ENCODE measurements around the gene ZNF253.
"Not testable (repeated sequence)": the region's sequence is repeated elsewhere in the genome, so short reads cannot be mapped to it uniquely, and the experiment has no call there.

ZNF253 gene

GRCh38 chr19:19865750-19866610 is at the start of gene ZNF253:
TSS of gene ZNF253 (plus strand) at chr19:19865882. CDS start at chr19:19865997, 115 bp downstream.
- peak; percentile 92 for DNase-seq (ENCODE audit: low read depth)

DNA sequence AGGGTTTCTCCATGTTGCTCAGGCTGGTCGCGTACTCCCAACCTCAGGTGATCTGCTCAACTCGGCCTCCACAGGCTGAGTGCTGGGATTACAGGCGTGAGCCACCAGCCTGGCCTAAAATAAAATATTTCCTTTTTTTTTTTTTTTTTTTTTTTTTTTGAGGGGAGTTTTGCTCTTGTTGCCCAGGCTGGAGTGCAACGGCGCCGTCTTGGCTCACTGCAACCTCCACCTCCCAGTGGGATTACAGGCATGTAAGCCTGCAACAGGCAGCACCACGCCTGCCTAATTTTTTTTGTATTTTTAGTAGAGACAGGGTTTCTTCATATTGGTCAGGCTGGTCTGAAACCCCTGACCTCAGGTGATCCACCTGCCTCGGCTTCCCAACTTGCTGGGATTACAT is 49.0 kb upstream of the ZNF253 start:
- no peak for DNase-seq (ENCODE audit: low read depth)

- DNase-seq (ENCODE audit: low read depth) = no peak
Measured at GRCh38 chr19:19817357-19817756, 48.3 kb upstream of the ZNF253 start.

DNA sequence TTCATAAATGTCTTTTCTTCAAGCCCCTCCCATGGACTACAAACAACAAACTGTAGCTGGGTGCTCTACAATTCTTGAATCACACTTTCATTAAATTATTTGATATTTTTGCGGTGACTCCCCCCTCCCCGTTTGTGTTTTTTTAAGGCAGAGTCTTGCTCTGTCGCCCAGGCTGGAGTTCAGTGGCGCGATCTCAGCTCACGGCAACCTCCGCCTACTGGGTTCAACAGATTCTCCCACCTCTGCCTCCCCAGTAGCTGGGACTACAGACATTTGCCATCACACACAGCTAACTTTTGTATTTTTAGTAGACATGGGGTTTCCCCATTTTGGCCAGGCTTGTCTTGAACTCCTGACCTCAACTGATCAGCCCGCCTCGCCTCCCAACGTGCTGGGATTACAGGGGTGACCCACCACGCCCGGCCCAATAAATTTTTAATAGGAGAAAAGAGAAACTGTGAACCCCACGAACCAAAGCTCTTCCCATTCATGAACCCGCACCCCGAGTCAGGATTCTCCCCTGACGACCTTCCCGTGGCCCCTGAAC is 44.8 kb upstream of the ZNF253 start:
- DNase-seq (ENCODE audit: low read depth) = no peak

DNA sequence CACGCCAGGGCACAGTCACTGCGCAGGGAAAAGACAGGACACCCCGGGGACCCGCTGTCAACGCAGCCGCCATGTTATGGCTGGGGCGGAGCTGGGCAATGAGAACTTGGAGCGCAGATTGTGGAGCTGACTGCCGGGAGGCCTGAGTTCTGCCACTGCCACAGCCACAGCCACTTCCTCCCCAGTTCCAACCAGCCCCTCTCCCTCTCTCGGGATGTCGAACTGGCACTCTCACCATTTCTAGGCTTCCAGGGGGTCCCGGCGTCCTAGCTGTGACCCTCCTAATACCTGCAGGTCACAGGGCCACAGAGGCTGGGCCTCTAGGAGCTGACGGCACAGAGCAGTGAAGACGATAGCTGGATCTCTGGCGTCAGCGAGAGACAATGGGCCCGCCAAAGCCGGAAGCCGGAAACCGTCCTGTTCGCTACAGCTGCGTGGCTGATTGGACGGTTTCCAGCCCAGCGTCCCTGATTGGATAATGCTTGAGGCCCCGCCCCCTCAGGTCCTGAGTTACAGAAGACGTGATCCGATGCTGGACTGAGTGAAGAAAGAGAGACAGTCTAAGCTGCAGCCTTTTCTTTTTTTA is 44.2 kb upstream of the ZNF253 start, which contains the start of gene ZNF506:
TSS of gene ZNF506 (minus strand) at position 385 of the 586 bp plus-strand sequence. CDS start at position 238, 147 bp downstream.
- DNase-seq (ENCODE audit: low read depth) = peak; percentile 98

DNA sequence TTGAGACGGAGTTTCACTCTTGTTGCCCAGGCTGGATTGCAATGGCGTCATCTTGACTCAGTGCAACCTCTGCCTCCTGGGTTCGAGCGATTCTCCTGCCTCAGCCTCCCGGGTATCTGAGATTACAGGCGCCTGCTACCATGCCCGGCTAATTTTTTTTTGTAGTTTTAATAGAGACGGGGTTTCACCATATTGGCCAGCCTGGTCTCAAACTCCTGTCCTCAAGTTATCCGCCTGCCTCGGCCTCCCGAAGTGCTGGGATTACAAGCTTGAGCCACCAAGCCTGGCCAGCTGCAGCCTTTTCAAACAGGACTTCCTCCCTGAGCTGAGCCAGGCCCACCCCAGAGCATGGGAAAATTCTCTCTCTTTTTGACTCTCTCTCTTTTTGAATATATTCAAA is 43.7 kb upstream of the ZNF253 start:
- not testable (repeated sequence) for DNase-seq (ENCODE audit: low read depth)

- DNase-seq (ENCODE audit: low read depth) = no peak
Measured at GRCh38 chr19:19823916-19824315, 41.8 kb upstream of the ZNF253 start.

DNA sequence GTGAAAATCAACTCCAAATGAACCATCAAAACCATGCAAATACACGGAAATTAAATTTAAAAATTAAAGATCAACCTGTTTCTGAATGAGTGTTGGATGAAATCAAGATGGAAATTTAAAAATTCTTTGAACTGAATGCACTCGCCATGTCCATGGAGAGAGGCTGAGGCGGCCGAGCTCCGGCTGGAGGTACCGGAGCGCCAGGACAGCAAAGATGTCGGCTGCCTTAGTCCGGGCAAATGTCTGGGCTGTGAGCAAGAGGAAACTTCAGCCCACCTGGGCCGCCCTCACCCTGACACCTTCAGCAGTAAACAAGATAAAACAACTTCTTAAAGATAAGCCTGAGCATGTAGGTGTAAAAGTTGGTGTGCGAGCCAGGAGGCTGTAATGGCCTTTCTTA is 38.8 kb upstream of the ZNF253 start:
- DNase-seq (ENCODE audit: low read depth) = no peak

GRCh38 chr19:19835560-19836038 is 30.1 kb upstream of the ZNF253 start:
- no peak for DNase-seq (ENCODE audit: low read depth)

DNA sequence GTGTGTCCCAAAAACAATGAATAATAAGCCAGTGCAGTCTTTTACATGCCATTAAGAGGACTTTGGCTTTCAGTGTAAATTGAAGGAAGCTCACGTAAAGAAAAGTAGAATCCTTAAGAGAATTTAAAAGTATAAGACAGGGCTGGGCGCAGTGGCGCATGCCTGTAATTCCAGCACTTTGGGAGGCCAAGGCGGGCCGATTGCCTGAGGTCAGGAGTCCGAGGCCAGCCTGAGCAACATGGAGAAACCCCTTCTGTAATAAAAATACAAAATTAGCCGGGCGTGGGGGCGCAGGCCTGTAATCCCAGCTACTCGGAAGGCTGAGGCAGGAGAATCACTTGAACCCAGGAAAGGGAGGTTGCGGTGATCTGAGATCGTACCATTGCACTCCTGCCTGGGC is 17.9 kb upstream of the ZNF253 start:
- no peak for DNase-seq (ENCODE audit: low read depth)

DNA sequence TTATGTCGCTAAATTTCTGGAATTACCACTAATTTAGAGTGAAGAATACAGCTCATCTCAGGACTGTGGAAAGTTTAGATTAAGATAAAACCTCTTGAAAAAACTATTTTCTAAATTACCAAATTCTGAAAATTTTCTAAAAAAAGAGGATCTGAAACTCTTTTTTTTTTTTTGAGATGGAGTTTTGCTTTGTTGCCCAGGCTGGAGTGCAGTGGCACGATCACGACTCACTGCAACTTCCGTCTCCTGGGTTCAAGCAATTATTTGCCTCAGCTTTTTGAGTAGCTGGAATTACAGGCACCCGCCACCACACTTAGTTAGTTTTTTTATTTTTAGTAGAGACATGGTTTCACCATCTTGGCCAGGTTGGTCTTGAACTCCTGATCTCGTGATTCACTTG is 16.6 kb upstream of the ZNF253 start:
- no peak for DNase-seq (ENCODE audit: low read depth)

DNA sequence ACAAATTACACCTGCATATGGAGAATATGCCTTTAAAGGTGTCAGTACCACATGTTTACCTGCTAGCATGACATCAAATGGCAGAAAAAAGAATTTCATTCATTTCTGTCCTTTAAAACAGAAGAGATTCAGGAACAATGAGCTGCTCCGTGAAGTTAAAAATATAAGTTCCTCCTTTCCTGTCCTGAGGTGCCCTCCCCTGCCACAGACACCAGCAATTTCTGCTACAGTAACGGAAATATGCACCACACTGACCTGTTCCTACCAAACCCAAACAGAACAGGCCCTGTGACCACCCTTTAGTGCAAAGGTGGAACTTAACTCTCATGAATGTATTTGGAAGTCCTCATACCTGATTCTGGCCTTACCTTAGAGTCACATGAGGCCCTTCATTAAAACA is 13.9 kb upstream of the ZNF253 start:
- DNase-seq (ENCODE audit: low read depth) = not testable (repeated sequence)

GRCh38 chr19:19858751-19859150 is 6.9 kb upstream of the ZNF253 start:
- DNase-seq (ENCODE audit: low read depth) = no peak

DNA sequence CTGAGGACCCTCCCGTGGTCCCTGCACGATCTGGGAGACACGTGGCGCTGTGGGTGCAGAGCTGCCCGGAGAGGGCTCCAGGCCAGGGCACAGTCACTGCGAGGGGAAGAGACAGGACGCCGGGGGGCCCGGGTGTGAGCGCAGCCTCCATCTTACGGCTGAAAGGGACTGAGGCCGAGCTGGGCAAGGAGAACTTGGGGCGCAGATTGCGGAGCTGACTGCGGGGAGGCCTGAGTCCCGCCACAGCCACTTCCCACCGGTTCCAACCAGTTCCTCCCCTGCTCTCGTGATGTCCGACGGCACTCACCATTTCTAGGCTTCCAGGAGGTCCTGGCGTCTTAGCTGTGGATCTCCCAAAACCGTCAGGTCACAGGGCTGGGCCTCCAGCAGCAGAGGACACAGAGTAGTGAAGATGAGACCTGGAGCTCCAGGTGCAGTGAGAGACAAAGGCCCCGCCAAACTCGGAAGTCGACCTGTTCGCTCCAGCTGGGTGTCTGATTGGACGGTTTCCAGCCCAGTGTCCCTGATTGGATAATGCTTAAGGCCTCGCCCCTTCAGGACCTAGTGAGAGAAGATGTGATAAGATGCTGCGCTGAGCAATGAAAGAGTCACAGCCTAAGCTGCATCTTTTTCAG is 4.8 kb upstream of the ZNF253 start:
- DNase-seq (ENCODE audit: low read depth) = peak; percentile 21

GRCh38 chr19:19866611-19867248 is 1.0 kb downstream of the ZNF253 start:
- peak; percentile 2 for DNase-seq (ENCODE audit: low read depth)

GRCh38 chr19:19870086-19870485 is 4.4 kb downstream of the ZNF253 start:
- DNase-seq (ENCODE audit: low read depth) = not testable (repeated sequence)

- DNase-seq (ENCODE audit: low read depth) = no peak
Measured at GRCh38 chr19:19871932-19872331, 6.2 kb downstream of the ZNF253 start.

DNA sequence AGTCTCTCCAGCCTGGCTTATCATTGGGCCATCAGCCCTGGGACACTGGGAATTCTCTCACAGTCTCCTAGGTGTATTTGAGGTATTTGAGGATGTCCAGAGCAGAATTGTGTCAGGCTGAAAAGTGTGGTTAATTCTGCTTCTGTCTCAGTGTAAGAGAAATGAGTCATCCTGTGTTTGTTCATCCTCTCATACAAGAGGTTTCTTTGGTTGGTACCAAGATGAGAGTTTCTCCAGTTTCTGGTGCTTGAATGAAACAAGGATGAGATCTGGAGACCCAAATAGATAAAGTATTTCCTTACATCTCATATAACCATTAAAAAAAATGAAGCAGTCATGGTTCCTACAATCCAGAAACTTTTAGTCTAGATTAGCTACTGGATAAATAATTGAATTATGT is 7.7 kb downstream of the ZNF253 start:
- DNase-seq (ENCODE audit: low read depth) = no peak

DNA sequence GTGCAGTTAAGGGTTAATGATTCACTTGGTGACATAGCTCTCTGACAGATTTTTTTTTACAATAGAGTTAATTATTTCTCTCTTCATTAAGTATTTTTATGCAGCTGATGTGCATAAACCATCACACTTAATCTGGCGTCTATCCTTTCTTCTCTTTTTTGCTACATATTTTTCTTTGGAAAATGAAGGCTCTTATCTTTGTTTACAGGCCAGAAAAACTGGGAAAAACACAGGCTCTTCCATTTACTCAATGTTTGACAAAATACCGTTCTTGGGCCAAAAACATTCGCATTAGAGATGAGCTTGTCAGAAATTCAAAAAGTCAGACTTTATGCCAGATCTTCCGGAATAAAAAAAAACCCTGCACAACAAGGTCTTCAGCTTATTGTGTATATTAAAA is 12.0 kb downstream of the ZNF253 start:
- no peak for DNase-seq (ENCODE audit: low read depth)

DNA sequence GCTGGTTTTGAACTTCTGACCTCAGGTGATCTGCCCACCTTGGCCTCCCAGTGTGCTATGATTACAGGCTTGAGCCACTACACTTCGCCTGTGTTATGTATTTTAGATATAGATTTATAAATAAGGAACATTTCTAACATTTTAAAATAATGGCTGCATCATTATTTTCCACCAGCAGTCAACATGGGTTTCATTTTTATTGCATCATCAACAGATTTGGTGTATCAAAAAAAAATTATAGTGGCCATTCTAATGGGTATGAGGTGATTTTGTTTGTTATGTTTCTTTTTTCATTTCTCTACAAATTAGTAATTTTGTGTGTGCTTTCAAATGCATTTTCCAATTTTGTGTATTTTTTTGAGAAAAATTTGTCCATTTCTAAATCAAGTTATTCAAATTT is 18.9 kb downstream of the ZNF253 start:
- DNase-seq (ENCODE audit: low read depth) = no peak

GRCh38 chr19:19892055-19892941 is 26.6 kb downstream of the ZNF253 start:
- not testable (repeated sequence) for DNase-seq (ENCODE audit: low read depth)
